Mucosa of descending colon (tissue), 3 donors: ENCODE data around the gene SLF2. TPM values are rescaled to one million over a fixed set of nuclear protein-coding genes. Genes with fewer than 3 reads are reported as not detected.
A peak's percentile ranks its signal among the peaks of the same experiment; 100 is the strongest.

Experiments used
- ATAC-seq: fragments of 200-7000 bp; cut with Tn5 transposase; one replicate; pipeline ENCODE4 v1.9.1; 2020; ENCODE audit warnings: mild to moderate bottlenecking, moderate library complexity
- DNase-seq, 3 donors: peaks; one replicate each; pipeline ENCODE4 v3.0.0-alpha.2; 2020
- H3K36me3 ChIP-seq: fragments of 200-600 bp; one replicate; pipeline ENCODE4 v1.8.0; 2021; ENCODE audit warnings: low read depth, mild to moderate bottlenecking
- H3K4me1 ChIP-seq: fragments of 200-600 bp; one replicate; pipeline ENCODE4 v1.8.0; 2021; ENCODE audit warnings: low read depth, mild to moderate bottlenecking
- H3K4me3 ChIP-seq: fragments of 200-600 bp; one replicate; pipeline ENCODE4 v1.8.0; 2021; ENCODE audit warnings: mild to moderate bottlenecking
- H3K9me3 ChIP-seq: fragments of 200-600 bp; one replicate; pipeline ENCODE4 v1.8.0; 2021; ENCODE audit warnings: mild to moderate bottlenecking
- intact Hi-C, 2 donors: fragments of 100-400 bp; cut with DNase I in 1 of 2; cut with micrococcal nuclease in 1 of 2; formaldehyde crosslinking; loops; one replicate each; pipeline versions ENCODE4 v1.11.0 to v1.11.1; 2022; cut with DNase I, micrococcal nuclease
- long read RNA-seq, 2 donors: library from polyadenylated mRNA; unstranded; transcript quantifications; one replicate each; pipeline ENCODE4 v2.0.0, GENCODE V29; 2019 to 2021
- total RNA-seq, 3 donors: library from RNA; stranded (reverse); fragmentation: NEBNext Ultra II Directional in 2 of 3; extraction: Animal tissue kit (Norgen Biotek cat#: 25700) in 2 of 3; gene quantifications; one replicate each; pipeline versions ENCODE4 v1.2.1 to v1.2.4, GENCODE V29; 2021 to 2023
- TF ChIP-seq, protein P1 (sequence below): fragments of 200-600 bp; IDR thresholded peaks from one replicate; pipeline ENCODE4 v1.8.0; 2022; ENCODE audit warnings: antibody characterized with exemption, mild to moderate bottlenecking
- donor health status: DM: no; HTN: no; CAD: no; lungs with moderate emphysema.
- donor health status: DM: no; HTN: no; CAD: no.
- donor health status: DM: no; HTN: yes; CAD: no.

Gene SLF2
- total RNA-seq, result 10 to 100 TPM; 23.0 to 31.1 (median 27.5) TPM
- long read RNA-seq, donor 1, full-length matches to known transcripts, result 5 of 13 reads
- long read RNA-seq, donor 1, partial matches to known transcripts, result 4 of 13 reads
- long read RNA-seq, donor 1, other reads (novel, unspliced or antisense), result 4 of 13 reads
- long read RNA-seq, donor 2, partial matches to known transcripts, result 5 of 8 reads
- long read RNA-seq, donor 2, other reads (novel, unspliced or antisense), result 0 of 8 reads

DNA sequence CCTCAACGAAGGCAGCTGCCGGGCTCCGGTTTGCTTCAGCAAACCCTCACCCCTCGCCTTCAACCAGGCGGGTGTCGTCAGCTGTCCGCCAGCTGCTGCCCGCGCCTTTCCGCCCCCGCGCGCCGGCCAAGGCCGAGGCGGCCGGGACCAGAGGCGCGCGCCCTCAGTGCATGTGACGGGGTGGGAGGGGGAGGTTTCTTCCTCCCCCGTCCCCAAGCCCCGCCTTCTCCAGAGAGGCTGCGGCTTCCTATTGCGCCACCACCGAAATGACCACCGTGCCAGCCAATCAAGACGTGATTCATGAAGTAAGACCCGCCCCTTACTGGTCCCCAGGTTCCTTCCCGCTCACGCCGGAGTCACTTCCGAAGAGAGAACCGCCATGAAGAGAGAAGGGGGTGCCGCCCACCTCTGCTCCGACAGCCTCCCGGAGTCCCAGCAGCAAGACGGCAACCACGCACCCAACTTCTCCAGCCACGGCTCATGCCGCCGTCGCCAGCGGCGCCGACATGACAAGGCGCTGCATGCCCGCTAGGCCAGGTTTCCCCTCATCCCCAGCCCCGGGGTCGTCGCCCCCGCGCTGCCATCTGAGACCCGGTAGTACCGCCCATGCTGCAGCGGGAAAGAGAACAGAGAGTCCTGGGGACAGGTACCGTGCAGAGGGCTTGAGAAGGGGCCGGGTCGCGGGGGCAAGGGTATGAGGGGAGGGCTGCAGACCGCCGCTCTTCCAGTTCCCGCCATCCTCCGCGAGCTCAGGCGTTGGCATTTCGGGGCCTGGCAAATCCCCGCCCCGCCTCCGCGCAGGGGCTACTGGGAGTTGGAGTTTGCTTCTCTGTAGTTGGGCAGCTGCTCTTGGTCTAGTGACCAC lies at the start of gene SLF2:
SLF2 (plus strand) TSS at position 359 of the 865 bp plus-strand sequence; CDS start at position 507, 148 bp downstream.
- no peaks in the 10 kb centered on the region for H3K36me3 ChIP-seq
- H3K4me3 ChIP-seq, result peak within 1 kb of the TSS; percentile 97
- no peaks in the 10 kb centered on the region for H3K9me3 ChIP-seq
- intact Hi-C loops, result no loop called here
- H3K4me1 ChIP-seq, result peaks cover 18% of the 10 kb centered on the region
- ATAC-seq (peak; percentile 98), DNase-seq (peak; percentile 96 to 98 (median 97))
- TF ChIP-seq, protein P1, sequence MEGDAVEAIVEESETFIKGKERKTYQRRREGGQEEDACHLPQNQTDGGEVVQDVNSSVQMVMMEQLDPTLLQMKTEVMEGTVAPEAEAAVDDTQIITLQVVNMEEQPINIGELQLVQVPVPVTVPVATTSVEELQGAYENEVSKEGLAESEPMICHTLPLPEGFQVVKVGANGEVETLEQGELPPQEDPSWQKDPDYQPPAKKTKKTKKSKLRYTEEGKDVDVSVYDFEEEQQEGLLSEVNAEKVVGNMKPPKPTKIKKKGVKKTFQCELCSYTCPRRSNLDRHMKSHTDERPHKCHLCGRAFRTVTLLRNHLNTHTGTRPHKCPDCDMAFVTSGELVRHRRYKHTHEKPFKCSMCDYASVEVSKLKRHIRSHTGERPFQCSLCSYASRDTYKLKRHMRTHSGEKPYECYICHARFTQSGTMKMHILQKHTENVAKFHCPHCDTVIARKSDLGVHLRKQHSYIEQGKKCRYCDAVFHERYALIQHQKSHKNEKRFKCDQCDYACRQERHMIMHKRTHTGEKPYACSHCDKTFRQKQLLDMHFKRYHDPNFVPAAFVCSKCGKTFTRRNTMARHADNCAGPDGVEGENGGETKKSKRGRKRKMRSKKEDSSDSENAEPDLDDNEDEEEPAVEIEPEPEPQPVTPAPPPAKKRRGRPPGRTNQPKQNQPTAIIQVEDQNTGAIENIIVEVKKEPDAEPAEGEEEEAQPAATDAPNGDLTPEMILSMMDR, result no peak

- H3K4me1 ChIP-seq, result no peaks in the 10 kb centered on the region
- ATAC-seq (no peak), DNase-seq (no peak)
- no peaks in the 10 kb centered on the region for H3K36me3 ChIP-seq
- no peak overlapping the region for H3K4me3 ChIP-seq
- intact Hi-C loops, result no loop called here
- TF ChIP-seq, protein P1, result no peak
- H3K9me3 ChIP-seq, result no peaks in the 10 kb centered on the region
Observed at GRCh38 chr10:100863433-100863832, 49.3 kb upstream of the SLF2 start.

DNA sequence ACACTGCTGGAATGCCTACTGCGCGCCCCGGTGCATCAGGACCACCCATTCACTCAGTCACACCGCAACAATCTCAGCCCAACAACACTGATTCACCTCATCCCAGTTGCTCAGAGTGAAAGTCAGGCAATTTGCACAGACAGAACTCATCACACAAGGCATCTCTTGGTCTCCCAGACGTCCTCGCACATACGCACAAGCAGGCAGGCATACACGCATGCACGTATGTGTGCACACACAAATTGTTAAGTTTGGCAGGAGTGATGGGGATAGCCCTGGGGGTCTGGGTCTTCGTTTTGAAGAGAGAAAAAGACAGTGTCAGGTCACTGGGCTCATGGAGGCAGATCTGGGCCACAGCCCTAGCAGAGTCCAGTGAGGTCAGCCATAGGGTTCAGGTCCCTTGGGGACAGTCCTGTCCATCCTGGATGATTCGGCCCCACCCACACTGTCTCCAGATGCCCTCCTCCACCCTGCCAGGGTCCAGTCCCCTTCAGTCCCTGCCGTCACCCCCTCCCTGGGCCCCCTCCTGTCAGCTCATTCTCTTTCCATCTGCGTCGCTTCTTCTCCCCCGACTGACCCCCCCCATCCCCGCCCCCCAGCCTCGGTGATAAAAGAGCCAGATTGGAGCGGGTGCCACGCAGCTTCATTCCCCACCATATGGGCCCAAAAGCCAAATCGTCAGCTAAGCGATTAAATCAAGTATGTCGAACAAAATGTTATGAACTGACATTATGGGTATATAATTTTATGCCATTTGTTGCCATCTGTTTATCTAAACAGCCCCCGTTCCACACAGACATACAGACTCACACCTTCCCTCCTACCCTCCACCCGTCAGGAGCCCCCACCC lies 48.5 kb upstream of the SLF2 start:
- Histone ChIP-seq H3K4me3 (no peak overlapping the region), H3K4me1 (no peaks in the 10 kb centered on the region), H3K9me3 (no peaks in the 10 kb centered on the region), H3K36me3 (no peaks in the 10 kb centered on the region)
- TF ChIP-seq, protein P1, result no peak
- DNase-seq (no peak), ATAC-seq (no peak)
- intact Hi-C loops, result no loop called here

GRCh38 chr10:100864978-100865377 lies 47.8 kb upstream of the SLF2 start:
- no peaks in the 10 kb centered on the region for H3K9me3 ChIP-seq
- no peaks in the 10 kb centered on the region for H3K36me3 ChIP-seq
- DNase-seq (peak in 2 of 3 donors; percentile 48 to 50), ATAC-seq (peak; percentile 50)
- H3K4me1 ChIP-seq, result no peaks in the 10 kb centered on the region
- H3K4me3 ChIP-seq, result no peak overlapping the region
- intact Hi-C loops, result no loop called here
- TF ChIP-seq, protein P1, result no peak

- no peak for DNase-seq
- no peak for ATAC-seq
- H3K4me3 ChIP-seq, result no peak overlapping the region
- H3K36me3 ChIP-seq, result no peaks in the 10 kb centered on the region
- intact Hi-C loops, result no loop called here
- no peaks in the 10 kb centered on the region for H3K9me3 ChIP-seq
- no peaks in the 10 kb centered on the region for H3K4me1 ChIP-seq
- TF ChIP-seq, protein P1, result no peak
Observed at GRCh38 chr10:100866010-100866409, 46.8 kb upstream of the SLF2 start.
